H1 (cell line): ENCODE data around the gene RUFY1. TPM values are rescaled to one million over a fixed set of nuclear protein-coding genes. Genes with fewer than 3 reads are reported as not detected.

Source experiments
- CTCF ChIA-PET: fragments of 300-600 bp; sonication (Branson Sonifier 250); formaldehyde crosslinking; loops from one replicate; lab custom pipeline; 2021; ENCODE audit not compliant: partially characterized antibody; lab: Charles Lee
- POLR2A ChIA-PET: fragments of 300-600 bp; sonication (Branson Sonifier 250); formaldehyde crosslinking; loops from one replicate; lab custom pipeline; 2021; ENCODE audit warnings: inconsistent platforms; ENCODE audit not compliant: partially characterized antibody; lab: Charles Lee
- DNase-seq, 2 experiments: peaks; one replicate each; pipeline versions ENCODE4 v3.0.0 to v3.0.0-alpha.2; 2010 to 2022; ENCODE audit warnings: low spot score in 2 of 2, low read depth in 1 of 2, mixed read lengths in 1 of 2
- FAIRE-seq: peaks from 2 replicates; lab custom pipeline; 2011; peaks lifted over from hg19 to GRCh38; lab: Jason Lieb, UNC
- H2AFZ ChIP-seq: 2 replicates; pipeline ENCODE4 v1.8.1; 2012; ENCODE audit warnings: low read length, inconsistent platforms
- H2AK5ac ChIP-seq: 2 replicates; pipeline ENCODE4 v1.6.1; 2013; ENCODE audit warnings: low read depth, low read length
- H2BK120ac ChIP-seq: replicated peaks from 2 replicates; pipeline ENCODE3; 2013; ENCODE audit warnings: low read depth, low read length, inconsistent platforms
- H2BK12ac ChIP-seq: 2 replicates; pipeline ENCODE4 v1.6.1; 2013; ENCODE audit warnings: low read depth, low read length
- H2BK15ac ChIP-seq: 2 replicates; pipeline ENCODE4 v1.6.1; 2013; ENCODE audit warnings: low read length
- H2BK20ac ChIP-seq: 2 replicates; pipeline ENCODE4 v1.6.1; 2013; ENCODE audit warnings: low read length
- H2BK5ac ChIP-seq: 2 replicates; pipeline ENCODE4 v1.6.1; 2013; ENCODE audit warnings: low read depth, low read length
- H3K14ac ChIP-seq: 2 replicates; pipeline ENCODE4 v1.6.1; 2013; ENCODE audit warnings: inconsistent platforms; ENCODE audit not compliant: insufficient read length
- H3K18ac ChIP-seq: 2 replicates; pipeline ENCODE4 v1.6.1; 2013; ENCODE audit warnings: low read length; ENCODE audit errors: extremely low read depth
- H3K23ac ChIP-seq: 2 replicates; pipeline ENCODE4 v1.6.1; 2013; ENCODE audit warnings: inconsistent platforms; ENCODE audit not compliant: insufficient read length
- H3K23me2 ChIP-seq: 2 replicates; pipeline ENCODE4 v1.6.1; 2013; ENCODE audit warnings: low read depth, low read length
- H3K27ac ChIP-seq: 2 replicates; pipeline ENCODE4 v1.6.1; 2011; ENCODE audit warnings: low read depth, low read length, inconsistent platforms
- H3K27me3 ChIP-seq, 4 experiments: replicated peaks in 1 of 4; 1 replicate in 1 of 4; 2 replicates in 3 of 4; pipeline versions ENCODE4 v1.6.1 to v1.8.1; 2011 to 2013; ENCODE audit warnings: low read length in 3 of 4, mild to moderate bottlenecking in 3 of 4, inconsistent platforms in 2 of 4, mixed read lengths in 2 of 4, moderate library complexity in 1 of 4; ENCODE audit not compliant: control insufficient read depth in 3 of 4, insufficient read depth in 3 of 4; ENCODE audit errors: extremely low read depth in 1 of 4
- H3K36me3 ChIP-seq, 4 experiments: 2 replicates each; pipeline versions ENCODE4 v1.6.1 to v1.8.1; 2011 to 2013; ENCODE audit warnings: mild to moderate bottlenecking in 4 of 4, low read length in 3 of 4, moderate library complexity in 2 of 4, control low read depth in 1 of 4, inconsistent platforms in 1 of 4; ENCODE audit not compliant: insufficient read depth in 4 of 4, control insufficient read depth in 2 of 4
- H3K4ac ChIP-seq: replicated peaks from 2 replicates; pipeline ENCODE3; 2013; ENCODE audit warnings: low read length, low read depth, mixed read lengths, inconsistent platforms; ENCODE audit not compliant: insufficient read length
- H3K4me1 ChIP-seq, 4 experiments: replicated peaks in 1 of 4; 1 replicate in 1 of 4; 2 replicates in 3 of 4; pipeline versions ENCODE4 v1.6.1 to v1.8.1; 2011 to 2013; ENCODE audit warnings: low read length in 3 of 4, inconsistent platforms in 2 of 4, mixed read lengths in 1 of 4; ENCODE audit not compliant: insufficient read depth in 4 of 4, control insufficient read depth in 3 of 4
- H3K4me2 ChIP-seq, 2 experiments: 2 replicates each; pipeline versions ENCODE4 v1.6.1 to v1.8.1; 2011 to 2013; ENCODE audit warnings: low read depth in 2 of 2, low read length in 2 of 2, control low read depth in 1 of 2, inconsistent platforms in 1 of 2, mild to moderate bottlenecking in 1 of 2; ENCODE audit not compliant: insufficient read depth in 1 of 2
- H3K4me3 ChIP-seq, 4 experiments: fragments of 200-600, 300-600 bp in 1 of 4; sonication (generic), shearing (Covaris generic), sonication (Bioruptor Twin) in 1 of 4; 2 replicates each; pipeline versions ENCODE4 v1.5.1 to v1.8.1; 2011 to 2016; ENCODE audit warnings: low read length in 4 of 4, low read depth in 3 of 4, control low read depth in 2 of 4, inconsistent platforms in 2 of 4, mild to moderate bottlenecking in 2 of 4, mixed read lengths in 1 of 4, moderate library complexity in 1 of 4; ENCODE audit not compliant: insufficient read depth in 2 of 4; ENCODE audit errors: extremely low read depth in 1 of 4
- H3K56ac ChIP-seq: replicated peaks from 2 replicates; pipeline ENCODE3; 2013; ENCODE audit warnings: low read depth, mild to moderate bottlenecking, mixed read lengths, low read length, inconsistent platforms; ENCODE audit not compliant: insufficient read length
- H3K79me1 ChIP-seq: 2 replicates; pipeline ENCODE4 v1.6.1; 2013; ENCODE audit warnings: low read depth, low read length, control low read depth
- H3K79me2 ChIP-seq, 2 experiments: 2 replicates each; pipeline versions ENCODE4 v1.6.1 to v1.8.1; 2012 to 2013; ENCODE audit warnings: low read length in 2 of 2, mild to moderate bottlenecking in 2 of 2, inconsistent platforms in 1 of 2; ENCODE audit not compliant: insufficient read depth in 2 of 2, control insufficient read depth in 1 of 2
- H3K9ac ChIP-seq, 4 experiments: replicated peaks in 1 of 4; 1 replicate in 1 of 4; 2 replicates in 3 of 4; pipeline versions ENCODE4 v1.6.1 to v1.8.1; 2011 to 2013; ENCODE audit warnings: low read depth in 3 of 4, low read length in 3 of 4, control low read depth in 2 of 4, mild to moderate bottlenecking in 2 of 4, moderate library complexity in 2 of 4, inconsistent platforms in 1 of 4; ENCODE audit errors: extremely low read depth in 1 of 4
- H3K9me3 ChIP-seq, 2 experiments: 2 replicates each; pipeline versions ENCODE4 v1.6.1 to v1.8.1; 2012 to 2013; ENCODE audit warnings: mild to moderate bottlenecking in 2 of 2, moderate library complexity in 2 of 2, control low read depth in 1 of 2, inconsistent platforms in 1 of 2, low read depth in 1 of 2, low read length in 1 of 2, mixed read lengths in 1 of 2; ENCODE audit not compliant: insufficient read depth in 2 of 2
- H4K20me1 ChIP-seq, 2 experiments: replicated peaks in 1 of 2; 2 replicates each; pipeline versions ENCODE3 to v1.8.1; 2011 to 2013; ENCODE audit warnings: inconsistent platforms in 2 of 2, low read length in 2 of 2, mild to moderate bottlenecking in 1 of 2; ENCODE audit not compliant: insufficient read depth in 2 of 2, control insufficient read depth in 1 of 2
- H4K5ac ChIP-seq: 2 replicates; pipeline ENCODE4 v1.6.1; 2013; ENCODE audit warnings: low read length, low read depth, mixed read lengths, inconsistent platforms; ENCODE audit not compliant: insufficient read length
- H4K8ac ChIP-seq: 2 replicates; pipeline ENCODE4 v1.8.0; 2013; ENCODE audit warnings: mild to moderate bottlenecking, moderate library complexity, low read length, inconsistent platforms; ENCODE audit not compliant: insufficient read depth; ENCODE audit errors: extremely low read depth
- H4K91ac ChIP-seq: replicated peaks from 2 replicates; pipeline ENCODE3; 2013; ENCODE audit warnings: low read length, mixed read lengths, inconsistent platforms; ENCODE audit not compliant: insufficient read length
- ATF3 ChIP-seq: IDR thresholded peaks from 2 replicates; pipeline ENCODE4 v1.6.1; 2011; ENCODE audit warnings: low read depth, mild to moderate bottlenecking, low read length; ENCODE audit not compliant: insufficient read depth
- CHD2 ChIP-seq: IDR thresholded peaks from 2 replicates; pipeline ENCODE4 v1.6.1; 2012; ENCODE audit warnings: low read length, improper control_type of control experiment
- FOSL1 ChIP-seq: IDR thresholded peaks from 2 replicates; pipeline ENCODE4 v1.6.1; 2011; ENCODE audit warnings: mild to moderate bottlenecking, low read depth, low read length, moderate library complexity; ENCODE audit not compliant: insufficient read depth
- GTF2F1 ChIP-seq: IDR thresholded peaks from 2 replicates; pipeline ENCODE4 v1.6.1; 2012; ENCODE audit warnings: low read depth, low read length, improper control_type of control experiment, borderline replicate concordance
- JUND ChIP-seq: IDR thresholded peaks from 2 replicates; pipeline ENCODE4 v1.6.1; 2011; ENCODE audit warnings: mild to moderate bottlenecking, improper control_type of control experiment, low read length
- KDM1A ChIP-seq: fragments of 200-600, 300-600 bp; sonication (generic); IDR thresholded peaks from 2 replicates; pipeline ENCODE4 v1.7.1; 2016; ENCODE audit warnings: mild to moderate bottlenecking, low read length, borderline replicate concordance
- NRF1 ChIP-seq: IDR thresholded peaks from 2 replicates; pipeline ENCODE4 v1.6.1; 2011; ENCODE audit warnings: mild to moderate bottlenecking, low read depth, low read length, improper control_type of control experiment
- PHF8 ChIP-seq: fragments of 200-600 bp; sonication (generic); conservative IDR thresholded peaks from 2 replicates; pipeline ENCODE4 v1.7.1; 2012; ENCODE audit warnings: low read depth, mild to moderate bottlenecking, inconsistent platforms, low read length, moderate library complexity
- RFX5 ChIP-seq: IDR thresholded peaks from 2 replicates; pipeline ENCODE4 v1.6.1; 2011; ENCODE audit warnings: low read depth, low read length, improper control_type of control experiment, borderline replicate concordance
- RNF2 ChIP-seq: fragments of 200-900, 300-1000 bp; sonication (generic); IDR thresholded peaks from 2 replicates; pipeline ENCODE4 v1.7.1; 2016; ENCODE audit warnings: borderline replicate concordance, low read depth, mild to moderate bottlenecking, antibody characterized with exemption, low read length; ENCODE audit not compliant: poor library complexity, severe bottlenecking; ENCODE audit errors: missing control alignments
- SIN3A ChIP-seq, 2 experiments: IDR thresholded peaks in 1 of 2; conservative IDR thresholded peaks in 1 of 2; 2 replicates each; pipeline ENCODE4 v1.6.1; 2011 to 2012; ENCODE audit warnings: low read length in 2 of 2, improper control_type of control experiment in 1 of 2, low read depth in 1 of 2, mild to moderate bottlenecking in 1 of 2
- TAF1 ChIP-seq: IDR thresholded peaks from 2 replicates; pipeline ENCODE4 v1.6.1; 2011; ENCODE audit warnings: mild to moderate bottlenecking, low read depth, low read length
- TBP ChIP-seq: IDR thresholded peaks from 2 replicates; pipeline ENCODE4 v1.6.1; 2011; ENCODE audit warnings: low read depth, low read length, improper control_type of control experiment
- WGBS, 2 experiments: shearing (Covaris generic) in 1 of 2; methylation state at CpG; one replicate each; pipeline versions ENCODE4 v1.1.6 to v1.1.7; 2013 to 2015; ENCODE audit warnings: low lambda C conversion rate in 2 of 2, mixed read lengths in 2 of 2, inconsistent platforms in 1 of 2, low coverage in 1 of 2, missing lambda C conversion rate in 1 of 2; ENCODE audit not compliant: insufficient replicate concordance in 2 of 2, insufficient coverage in 1 of 2, insufficient read length in 1 of 2; ENCODE audit errors: extremely low coverage in 1 of 2, missing lambda C conversion rate in 1 of 2; 5-methylcytosine and 5-hydroxymethylcytosine counted together
- polyA plus RNA-seq, 7 experiments: library from polyadenylated mRNA; depleted of rRNA in 3 of 7; stranded (reverse) in 5 of 7; unstranded in 2 of 7; fragments of >200 nt in 5 of 7; fragments of 200-250 nt in 2 of 7; gene quantifications; 1 replicate in 5 of 7; 2 replicates in 1 of 7; 4 replicates in 1 of 7; pipeline versions ENCODE4 v1.2.1 to v1.2.3, GENCODE V29; 2011 to 2013; ENCODE audit warnings: missing spikeins in 2 of 7, mixed read lengths in 2 of 7
- total RNA-seq: library from RNA; stranded (reverse); fragmentation: NEBNext Ultra II Directional; extraction: Animal tissue kit (Norgen Biotek cat#: 25700); gene quantifications from 2 replicates; pipeline ENCODE4 v1.2.1, GENCODE V29; 2021

The RUFY1 gene
- total and polyA plus RNA-seq, 2 of the 8 experiments (the other 6 are each of a cell fraction or from before 2014, with no cell fraction given), result 22.4 to 29.5 TPM

- WGBS, 2 experiments, result 87% methylated on average over 3 of the region's 3 CpGs; no CpG with 5 or more reads in 1 of the 2 experiments
- TF ChIP-seq TAF1, result no peak
- TF ChIP-seq PHF8, result no peak
- TF ChIP-seq ATF3, result no peak
- no peak for TF ChIP-seq JUND
- TF ChIP-seq RFX5, result no peak
- TF ChIP-seq NRF1, result no peak
- no peak for TF ChIP-seq KDM1A
- TF ChIP-seq CHD2, result no peak
- no peak for TF ChIP-seq GTF2F1
- TF ChIP-seq RNF2, result no peak
- TF ChIP-seq TBP, result no peak
- TF ChIP-seq FOSL1, result no peak
- no peak for TF ChIP-seq SIN3A (conservative IDR thresholded peaks at IDR 0.05 in 1 of 2, IDR thresholded peaks at IDR 0.05 in 1 of 2; ENCODE audit: low read depth in 1 of 2, low read length in 2 of 2)
These were observed 37.8 kb downstream of the RUFY1 start for GRCh38 chr5:179588166-179588565.

More at GRCh38 chr5:179588166-179588565, 37.8 kb downstream of the RUFY1 start:
- Histone ChIP-seq H3K36me3 (peaks cover 12 to 65% (median 33%) of the 10 kb centered on the region in 4 experiments), H4K5ac (no peak overlapping the region), H2AK5ac (no peak overlapping the region), H2BK20ac (no peak overlapping the region), H3K9me3 (no peaks in the 10 kb centered on the region), H3K14ac (no peak overlapping the region), H4K91ac (no peak overlapping the region), H3K23ac (no peak overlapping the region), H4K20me1 (peaks cover 0 to 4% of the 10 kb centered on the region in 2 experiments), H3K79me2 (no peaks in the 10 kb centered on the region), H2BK15ac (no peak overlapping the region), H3K9ac (peak overlapping the region in 1 of 4 experiments; percentile 18; a peak in 1 of 7 replicates), H2AFZ (no peak overlapping the region), H3K27ac (no peak overlapping the region), H4K8ac (no peak overlapping the region), H3K4me3 (no peak overlapping the region), H3K79me1 (no peaks in the 10 kb centered on the region), H2BK12ac (no peak overlapping the region), H3K23me2 (no peaks in the 10 kb centered on the region), H3K4me2 (no peak overlapping the region), H3K27me3 (no peaks in the 10 kb centered on the region), H3K4me1 (no peaks in the 10 kb centered on the region), H2BK120ac (no peak overlapping the region), H2BK5ac (no peak overlapping the region; the same call in 1 of the 2 replicates), H3K4ac (no peak overlapping the region), H3K18ac (no peak overlapping the region), H3K56ac (no peak overlapping the region)
- POLR2A ChIA-PET, result interaction anchor here (0.7 to 2.5 kb wide), 6 partner anchors 8 to 29 kb away, joined by 4 to 10 read pairs (median 5); no protein-coding TSS in a partner anchor
- DNase-seq (no peak), FAIRE-seq (no peak)
- CTCF ChIA-PET, result interaction anchor here (1.9 kb wide), 1 partner anchor 35 kb away, joined by 4 read pairs; the partner anchor contains the start of gene HNRNPH1
